GM19023 (cell line): ENCODE data around the gene OR9A2.

Experiments
- ATAC-seq: cut with Tn5 transposase; IDR thresholded peaks from one replicate; pipeline ENCODE4 v1.9.1; 2021; ENCODE audit warnings: mild to moderate bottlenecking, moderate library complexity; ENCODE audit not compliant: unreplicated experiment

Gene OR9A2, protein sequence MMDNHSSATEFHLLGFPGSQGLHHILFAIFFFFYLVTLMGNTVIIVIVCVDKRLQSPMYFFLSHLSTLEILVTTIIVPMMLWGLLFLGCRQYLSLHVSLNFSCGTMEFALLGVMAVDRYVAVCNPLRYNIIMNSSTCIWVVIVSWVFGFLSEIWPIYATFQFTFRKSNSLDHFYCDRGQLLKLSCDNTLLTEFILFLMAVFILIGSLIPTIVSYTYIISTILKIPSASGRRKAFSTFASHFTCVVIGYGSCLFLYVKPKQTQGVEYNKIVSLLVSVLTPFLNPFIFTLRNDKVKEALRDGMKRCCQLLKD

DNA sequence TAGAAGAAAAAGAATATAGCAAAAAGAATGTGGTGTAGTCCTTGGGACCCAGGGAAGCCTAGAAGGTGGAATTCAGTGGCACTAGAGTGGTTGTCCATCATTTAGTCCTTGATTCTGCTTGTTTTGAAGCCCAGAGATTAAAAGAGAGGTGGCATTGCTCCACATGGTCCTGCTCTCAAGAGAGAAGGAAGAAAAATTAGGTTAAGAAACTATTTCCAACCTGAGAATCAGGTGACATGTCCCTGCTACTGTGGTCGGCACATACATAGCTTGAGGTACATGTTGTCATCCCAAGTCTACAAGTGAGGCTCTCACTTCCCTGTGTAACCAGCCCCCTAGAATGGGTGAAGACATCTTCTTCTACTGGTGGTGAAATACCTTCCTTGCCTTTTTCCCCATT, at the start of gene OR9A2:
Gene OR9A2 (minus strand): TSS at position 101 of the 400 bp plus-strand sequence. CDS start 0 bp downstream, at position 101.
- no peak for ATAC-seq

DNA sequence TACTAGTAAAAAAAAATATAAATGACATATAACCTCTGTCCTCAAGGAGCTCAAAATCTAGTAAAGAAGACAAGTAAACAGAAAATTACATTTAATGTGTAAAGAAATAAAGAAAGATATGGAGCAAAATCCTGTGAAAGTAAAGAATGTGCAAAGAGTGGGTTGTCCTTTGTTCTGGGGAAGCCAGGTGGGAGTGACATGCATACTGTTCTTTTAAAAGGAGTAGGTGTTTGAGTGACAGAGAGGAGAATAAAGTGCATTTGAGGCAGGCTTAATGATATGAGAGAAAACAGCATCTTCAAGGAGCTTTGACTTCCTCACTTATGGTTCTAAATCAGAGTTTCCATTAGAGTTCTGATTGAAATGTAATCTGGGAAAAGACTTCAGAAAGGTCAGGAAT, 47.2 kb upstream of the OR9A2 start:
- ATAC-seq = no peak

DNA sequence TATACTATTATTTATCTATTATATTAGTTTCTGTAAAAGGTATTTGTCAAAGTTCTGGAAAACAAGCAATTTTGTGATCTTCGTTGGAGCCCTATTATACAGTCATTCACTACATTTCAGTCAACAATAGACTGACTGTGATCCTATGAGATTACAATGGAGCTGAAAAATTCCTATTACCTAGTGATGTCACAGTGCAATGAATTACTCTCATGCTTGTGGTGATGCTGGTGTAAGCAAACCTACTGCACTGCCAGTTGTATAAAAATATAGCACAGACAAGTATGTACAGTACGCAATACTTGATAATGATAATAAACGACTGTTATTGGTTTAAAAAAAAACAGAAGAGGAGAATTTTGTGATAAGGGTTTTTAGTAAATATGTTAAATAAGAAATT, 46.6 kb upstream of the OR9A2 start:
- no peak for ATAC-seq

DNA sequence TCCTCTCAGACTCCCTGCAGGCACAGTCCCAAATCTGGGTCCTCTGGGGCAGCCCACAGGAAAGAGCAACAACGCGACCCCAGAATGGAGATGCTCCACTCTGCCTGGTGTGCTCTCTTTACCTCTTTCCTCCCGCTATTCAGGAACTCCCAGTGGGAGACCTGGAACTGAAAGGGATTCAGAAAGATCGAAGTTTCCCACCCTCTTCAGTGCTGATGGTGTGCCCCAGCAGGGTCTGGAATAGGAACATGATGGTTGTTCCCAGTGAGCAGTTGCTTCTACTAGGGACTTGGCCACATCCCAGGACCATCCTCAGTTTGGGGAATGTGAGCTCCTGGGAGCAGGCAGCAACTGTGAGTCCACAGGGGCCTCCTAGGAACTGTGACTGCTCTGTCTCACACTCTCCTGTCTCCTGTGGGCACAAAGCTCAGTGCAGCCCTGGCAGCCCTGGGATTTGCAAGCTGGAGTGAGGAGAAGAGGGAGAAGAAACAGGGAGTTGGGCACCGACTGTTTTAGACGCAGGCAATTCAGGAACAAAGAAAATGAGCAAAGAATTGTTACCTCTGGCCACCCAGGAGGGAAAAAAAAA, 43.1 kb upstream of the OR9A2 start:
- no peak for ATAC-seq

DNA sequence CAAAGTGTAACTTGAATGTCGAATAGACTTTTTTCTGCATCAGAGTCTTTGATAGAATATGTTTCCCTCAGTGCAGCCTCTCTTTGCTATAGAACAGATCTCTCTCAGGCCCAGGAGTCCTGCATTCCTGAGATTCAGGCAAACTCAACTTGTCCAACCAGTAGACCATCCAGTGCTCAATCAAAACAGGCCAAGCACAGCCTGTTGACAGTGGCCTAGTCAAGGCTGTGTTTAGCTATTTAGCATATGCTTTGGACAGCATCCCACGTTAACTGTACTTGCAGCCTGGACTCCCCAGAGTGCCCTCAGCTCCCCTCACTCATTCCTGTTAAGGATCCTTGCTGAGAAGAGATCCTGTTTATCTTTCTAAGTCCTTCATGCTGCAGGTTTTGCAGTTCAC, 41.5 kb upstream of the OR9A2 start:
- ATAC-seq = no peak

DNA sequence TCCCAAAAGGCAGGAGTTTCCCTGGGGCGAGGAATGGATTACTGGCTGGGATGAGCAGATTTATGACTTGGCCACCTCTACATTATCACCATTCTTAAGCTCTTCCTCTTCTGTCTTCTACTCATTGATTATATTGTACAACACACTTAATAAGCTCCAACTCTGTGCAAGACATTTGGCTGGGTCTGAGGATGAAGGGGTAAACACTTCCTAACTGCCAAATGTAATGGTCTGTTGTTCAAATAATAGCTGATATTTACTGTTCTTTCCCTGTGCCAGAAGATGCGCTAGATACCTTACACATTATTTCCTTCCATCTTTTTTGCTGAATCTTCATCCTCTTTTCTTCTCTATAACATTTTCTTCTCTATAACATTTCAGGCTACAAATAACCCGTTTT, 36.8 kb upstream of the OR9A2 start:
- ATAC-seq = no peak

DNA sequence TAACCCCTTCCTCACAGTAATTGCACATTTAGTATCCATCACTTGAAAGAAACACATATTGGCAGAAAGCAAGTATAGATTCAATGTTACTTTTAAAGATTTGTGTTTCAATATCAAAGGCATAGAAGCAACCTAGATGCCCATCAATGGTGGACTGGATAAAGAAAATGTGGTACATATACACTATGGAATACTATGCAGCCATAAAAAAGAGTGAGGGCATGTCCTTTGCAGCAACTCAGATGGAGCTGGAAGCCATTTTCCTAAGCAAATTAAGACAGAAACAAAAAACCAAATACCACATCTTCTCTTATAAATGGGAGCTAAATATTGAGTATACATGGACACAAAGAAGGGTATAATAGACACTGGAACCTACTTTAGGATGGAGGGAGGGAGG, 28.8 kb upstream of the OR9A2 start:
- no peak for ATAC-seq

DNA sequence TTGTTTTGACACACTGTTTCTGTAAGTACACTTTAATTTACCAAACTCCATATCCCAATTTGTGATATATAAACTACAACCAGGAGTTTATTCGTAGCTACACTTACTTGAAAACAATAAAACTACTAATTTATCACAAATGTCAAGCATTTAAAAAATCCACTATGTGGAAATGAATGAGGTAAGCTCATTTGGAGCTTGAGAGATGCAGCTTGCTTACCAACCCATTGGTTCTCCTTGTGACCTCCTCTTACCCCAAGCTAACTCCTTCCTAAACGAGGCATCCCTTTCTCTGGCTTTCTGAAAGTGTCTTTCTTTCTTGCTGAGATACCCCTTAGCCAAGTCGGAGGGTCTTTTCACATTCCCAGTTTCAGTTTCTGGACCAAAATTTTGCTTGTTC, 27.7 kb upstream of the OR9A2 start:
- ATAC-seq = no peak

DNA sequence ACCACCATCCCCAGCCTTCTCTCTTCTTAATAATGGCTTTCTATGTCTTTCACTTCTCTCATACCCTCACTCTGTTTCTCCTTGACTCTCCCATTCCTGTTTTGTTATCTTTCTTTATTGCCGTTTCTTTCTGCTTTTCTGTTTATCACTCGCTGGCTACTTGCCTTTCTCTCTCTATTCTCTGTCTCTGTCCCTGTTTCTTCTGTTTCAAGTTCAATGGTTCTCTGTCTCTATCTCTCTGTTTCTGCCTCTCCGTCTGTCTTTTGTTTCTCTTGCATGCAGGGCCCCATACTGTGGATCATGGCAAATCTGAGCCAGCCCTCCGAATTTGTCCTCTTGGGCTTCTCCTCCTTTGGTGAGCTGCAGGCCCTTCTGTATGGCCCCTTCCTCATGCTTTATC, 25.1 kb upstream of the OR9A2 start, which contains the start of gene OR6V1:
Gene OR6V1 (plus strand): TSS at position 301 of the 400 bp plus-strand sequence. CDS start 0 bp downstream, at position 301.
- ATAC-seq = no peak

DNA sequence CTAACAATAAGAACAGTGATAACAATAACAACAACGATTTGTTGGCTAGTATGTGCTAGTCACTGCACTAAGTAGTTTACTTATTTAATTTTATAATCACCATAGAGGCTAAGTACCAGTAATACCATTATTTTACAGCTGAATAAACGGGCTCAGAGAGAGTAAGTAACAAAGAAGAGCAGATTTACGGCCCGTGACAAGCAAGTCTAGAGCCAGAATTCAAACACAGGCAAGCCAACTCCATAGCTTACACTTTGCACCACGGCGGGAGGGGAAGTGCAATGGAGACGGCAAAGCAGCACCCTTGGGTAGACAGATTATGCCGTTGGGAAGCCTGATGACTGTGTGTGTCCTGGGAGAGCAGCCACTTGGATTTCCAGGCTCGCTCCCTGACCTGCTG, 24.0 kb upstream of the OR9A2 start:
- no peak for ATAC-seq

DNA sequence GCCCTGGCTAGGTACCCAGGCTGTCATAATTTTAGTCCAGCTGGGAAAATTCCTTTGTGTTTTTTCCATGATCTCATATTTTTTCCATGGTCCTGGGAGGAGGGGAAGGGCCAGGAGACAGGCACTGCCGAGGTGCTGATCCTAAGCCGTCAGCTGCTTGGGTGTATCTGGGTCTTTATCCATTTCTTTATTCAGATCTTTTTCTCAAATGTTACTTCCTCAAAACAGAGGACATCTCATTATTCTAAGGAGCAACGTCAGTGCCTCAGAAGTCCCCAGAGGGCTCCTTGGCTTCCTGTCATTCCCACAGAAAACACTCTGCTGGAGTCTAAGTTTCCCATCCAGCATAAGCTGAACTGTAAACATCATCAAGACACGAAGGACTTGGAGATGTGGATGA, 22.4 kb upstream of the OR9A2 start:
- no peak for ATAC-seq

DNA sequence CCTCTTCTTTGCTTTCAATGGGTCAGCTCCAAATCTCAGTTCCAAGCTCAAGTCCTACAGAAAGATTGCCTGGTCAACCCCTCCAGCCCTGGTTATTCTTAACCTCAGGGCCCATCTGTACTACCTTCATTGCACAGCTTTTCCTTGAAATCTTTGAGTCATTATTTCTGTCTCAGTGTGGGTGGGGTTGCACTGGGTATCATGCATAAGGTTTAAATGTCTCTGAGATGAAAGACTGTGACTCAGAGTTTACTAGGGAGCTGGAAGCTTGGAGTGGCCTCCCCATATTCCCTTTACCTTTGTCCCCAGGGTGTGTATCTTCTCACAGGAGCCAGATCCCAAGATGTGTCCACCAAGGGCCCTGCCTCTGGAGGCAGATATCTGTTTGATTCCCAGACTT, 21.9 kb upstream of the OR9A2 start:
- no peak for ATAC-seq

DNA sequence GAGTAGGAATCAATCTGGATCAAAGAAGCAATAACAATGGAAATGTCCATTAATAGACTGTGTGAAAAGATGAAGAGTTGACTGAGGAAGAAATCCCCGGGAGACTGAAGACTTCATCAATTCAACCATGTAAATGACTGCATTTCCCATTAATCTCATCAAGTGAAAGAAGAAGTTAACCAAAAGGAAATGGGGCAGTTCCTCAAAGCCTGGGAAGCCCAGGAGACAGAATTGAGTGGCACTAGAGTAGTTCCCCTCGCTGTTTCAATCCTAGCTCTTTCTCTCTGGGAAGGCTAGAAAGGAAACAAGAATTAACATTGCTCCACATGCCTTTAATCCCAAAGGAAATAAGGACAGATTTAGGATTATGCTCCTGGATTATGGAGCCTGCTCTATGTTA, 20.4 kb upstream of the OR9A2 start:
- ATAC-seq = no peak

DNA sequence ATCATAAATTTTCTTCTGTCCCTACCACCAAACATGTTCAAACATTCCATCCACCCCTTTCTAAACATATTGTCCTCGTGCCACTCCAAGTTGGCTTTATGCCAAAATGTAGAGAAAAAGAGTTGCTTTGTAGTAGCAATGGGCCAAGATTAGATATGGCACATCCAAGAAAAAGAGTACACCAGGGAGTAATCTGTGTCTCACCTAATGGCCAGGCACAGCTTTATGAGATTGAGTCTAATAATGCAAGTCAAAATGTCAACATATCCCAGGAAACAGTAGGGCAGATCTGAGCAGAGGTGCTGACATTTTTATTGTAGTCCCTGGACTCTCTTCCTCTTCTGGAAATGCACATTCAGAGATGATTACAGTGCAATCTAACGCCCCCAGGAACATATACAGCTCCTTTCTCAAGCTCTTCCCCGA, 19.5 kb upstream of the OR9A2 start:
- no peak for ATAC-seq

DNA sequence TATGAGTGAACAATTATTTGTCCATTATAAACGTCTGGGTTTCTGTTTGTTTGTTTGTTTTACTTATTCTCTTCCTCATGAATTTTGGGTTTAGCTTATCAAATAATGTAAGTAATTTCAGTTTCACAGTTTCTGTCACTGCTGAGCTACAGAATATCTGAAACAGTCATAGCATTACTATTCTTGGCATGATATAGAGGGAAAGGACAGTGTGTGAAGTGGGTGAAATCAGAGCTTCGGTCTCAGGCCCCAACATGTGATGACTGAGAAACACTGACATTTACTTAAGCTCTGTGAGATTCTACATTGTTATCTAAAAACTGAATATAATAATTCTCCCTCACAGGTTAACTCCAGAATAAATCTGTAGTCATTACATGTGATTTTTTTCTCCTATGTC, 16.5 kb upstream of the OR9A2 start:
- ATAC-seq = no peak

DNA sequence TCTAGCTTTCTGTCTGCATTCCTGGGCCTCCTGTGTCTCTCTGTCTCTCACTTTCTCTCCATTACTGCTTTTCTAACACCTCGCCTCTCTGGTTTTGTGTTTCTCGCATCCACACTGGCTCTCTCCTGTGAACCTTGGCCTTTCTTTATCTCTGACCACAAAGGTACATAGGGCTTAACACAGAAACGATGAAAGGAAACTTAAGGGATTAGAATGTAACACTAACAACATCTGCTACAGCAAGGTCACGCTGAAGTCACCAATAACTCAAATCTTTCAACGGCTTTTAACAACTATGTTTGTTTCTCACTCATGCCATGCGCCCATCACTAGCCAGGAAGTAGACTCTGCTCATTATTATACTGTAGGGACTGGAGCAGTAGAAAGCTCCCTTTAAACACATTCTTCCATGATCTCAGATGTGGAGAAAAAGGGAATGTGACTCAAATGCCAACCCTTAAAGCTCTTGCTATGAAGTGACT, 15.9 kb upstream of the OR9A2 start:
- no peak for ATAC-seq

DNA sequence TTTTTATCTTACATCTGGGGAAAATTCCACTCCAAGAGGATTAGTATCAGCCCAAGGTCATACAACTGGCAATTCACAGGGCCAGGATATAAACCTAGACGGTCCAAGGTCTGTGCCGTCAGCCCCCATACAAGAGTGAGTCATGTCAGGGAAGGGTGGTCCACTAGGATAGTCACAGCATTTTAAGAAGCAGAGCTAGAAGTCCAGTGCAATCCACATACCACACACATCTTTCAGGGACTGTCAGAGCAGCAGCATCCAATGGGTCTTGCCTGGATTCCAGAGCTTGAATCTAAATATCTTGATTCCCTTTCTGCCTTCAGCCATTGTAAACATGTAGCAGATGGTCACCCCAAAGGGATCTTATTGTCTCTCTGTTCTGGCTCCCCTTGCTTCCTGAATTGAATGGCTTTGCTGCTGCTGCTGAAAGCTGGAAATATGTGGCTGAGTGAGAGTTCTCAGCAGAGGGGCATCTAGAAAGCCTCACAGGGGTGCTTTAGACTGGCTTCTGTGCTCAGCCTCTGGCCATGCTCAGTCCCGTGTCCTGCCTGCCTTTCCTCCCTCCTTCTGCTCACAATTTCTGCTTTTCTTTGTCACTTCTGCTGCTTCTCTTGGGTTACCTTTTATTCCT, 15.3 kb upstream of the OR9A2 start:
- no peak for ATAC-seq

DNA sequence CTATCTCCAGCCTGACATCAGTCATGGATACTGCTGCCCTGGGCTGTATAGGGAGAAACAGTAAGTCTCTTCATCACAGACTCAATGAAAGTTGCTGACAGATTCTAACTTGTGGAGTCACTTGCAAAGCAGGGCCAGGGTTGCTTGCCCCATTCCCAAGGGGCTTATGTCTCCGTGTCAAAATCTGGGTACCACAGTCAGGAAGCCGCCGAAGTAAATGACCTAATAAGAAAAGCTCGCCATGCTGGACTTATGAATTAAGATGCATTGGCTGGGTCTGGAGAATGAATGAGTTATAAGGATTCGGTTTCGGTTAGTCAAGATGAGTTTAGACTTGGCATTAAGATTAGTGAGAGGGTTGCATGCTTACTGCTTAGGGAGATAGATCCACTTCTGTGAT, 14.4 kb upstream of the OR9A2 start:
- ATAC-seq = no peak

DNA sequence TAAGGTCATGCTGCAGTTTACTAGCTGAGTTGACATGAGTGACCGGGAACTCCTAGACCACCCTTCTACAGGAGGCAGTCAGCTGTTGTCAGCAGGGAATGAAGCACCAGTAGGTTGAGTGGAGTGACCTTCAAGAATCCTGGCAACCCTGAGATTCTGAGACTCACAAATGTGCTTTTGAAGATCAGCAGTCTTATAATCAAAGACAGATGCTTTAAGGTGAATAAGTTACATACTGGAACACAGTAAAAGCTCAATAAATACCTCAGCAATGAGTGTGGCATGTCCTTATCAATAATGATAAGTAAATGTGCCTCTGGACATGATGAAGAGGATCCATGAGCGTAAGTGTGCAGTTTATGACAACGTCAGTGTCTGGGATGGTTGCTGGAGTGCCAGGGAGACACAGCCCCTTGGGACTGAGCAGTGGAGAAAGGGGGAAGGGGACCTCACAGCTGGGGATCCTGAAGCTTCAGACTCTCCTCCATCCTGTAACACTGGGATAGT, 13.3 kb upstream of the OR9A2 start:
- no peak for ATAC-seq

DNA sequence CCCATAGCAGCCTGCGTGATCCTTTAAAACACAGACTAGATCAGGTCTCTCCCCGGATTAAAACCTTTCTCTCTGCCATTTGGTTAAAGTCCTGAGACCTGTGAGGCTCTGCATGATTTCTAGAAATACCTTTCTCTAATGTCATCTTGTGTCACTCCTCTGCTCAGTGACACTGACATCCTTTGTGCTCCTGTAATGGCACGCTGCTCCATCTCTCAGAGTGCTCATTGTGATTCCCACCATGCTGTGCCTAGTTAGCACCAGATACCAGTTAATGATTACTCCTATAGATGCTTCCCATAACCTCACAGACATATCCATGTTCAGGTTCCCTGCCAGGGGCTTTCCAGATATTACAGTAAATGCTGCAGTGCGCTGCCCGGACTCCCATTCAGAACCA, 11.7 kb upstream of the OR9A2 start:
- no peak for ATAC-seq

DNA sequence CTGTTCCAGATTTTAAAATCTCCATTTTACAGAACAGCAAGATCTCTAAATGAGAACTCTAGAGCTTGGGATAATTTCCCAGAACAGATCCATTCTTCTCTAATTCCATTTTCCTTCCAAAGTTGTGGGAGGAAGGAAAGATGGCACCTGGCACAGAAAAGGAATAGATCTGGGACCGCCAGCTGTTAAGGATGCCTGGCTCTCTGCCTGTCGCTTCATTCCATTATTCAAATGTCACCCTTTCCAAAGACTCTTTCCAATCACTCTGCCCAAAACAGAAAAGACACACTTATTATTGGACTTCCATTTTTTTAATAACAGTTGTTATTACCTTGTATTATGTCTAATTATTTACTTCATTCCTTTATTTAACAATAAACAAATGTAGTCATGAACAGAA, 751 bp upstream of the OR9A2 start:
- ATAC-seq = no peak

DNA sequence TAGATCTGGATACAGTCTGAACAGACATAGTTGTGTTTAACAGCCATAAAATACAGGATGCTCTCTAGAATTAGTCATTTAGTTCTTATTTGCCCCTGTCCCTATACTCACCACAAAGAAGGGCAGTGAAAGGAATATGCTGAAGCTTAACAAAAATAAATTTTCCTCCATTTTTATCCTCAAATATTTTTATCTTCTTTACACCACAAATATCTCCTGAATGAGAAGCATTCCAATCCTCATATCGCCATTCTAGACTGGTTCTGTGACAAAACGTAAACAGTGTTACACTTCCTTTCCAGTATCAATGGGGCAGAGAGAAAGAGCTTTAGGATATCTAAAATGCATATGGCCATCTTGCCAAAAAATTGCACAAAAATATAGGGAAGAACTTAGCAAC, 1.6 kb downstream of the OR9A2 start:
- no peak for ATAC-seq
